Fibroblast of lung (primary cell): ENCODE results near the gene BLTP2. TPM values are rescaled to one million over a fixed set of nuclear protein-coding genes. Genes with fewer than 3 reads are reported as not detected.
A peak's percentile ranks its signal among the peaks of the same experiment; 100 is the strongest.

Experiments used
- DNase-seq, 2 donors: peaks; one replicate each; pipeline versions ENCODE4 v3.0.0 to v3.0.0-alpha.2; 2010; ENCODE audit warnings: low read depth in 2 of 2
- H2AFZ ChIP-seq: 2 replicates; pipeline ENCODE4 v1.5.1; 2012; ENCODE audit warnings: low read length, control low read depth, inconsistent platforms
- H3K27ac ChIP-seq: 2 replicates; pipeline ENCODE4 v1.5.1; 2011; ENCODE audit warnings: low read length, control low read depth; ENCODE audit not compliant: insufficient read depth
- H3K27me3 ChIP-seq: 2 replicates; pipeline ENCODE4 v1.5.1; 2011; ENCODE audit warnings: mild to moderate bottlenecking, low read length; ENCODE audit not compliant: control insufficient read depth, insufficient read depth
- H3K36me3 ChIP-seq: 2 replicates; pipeline ENCODE4 v1.5.1; 2011; ENCODE audit warnings: low read length; ENCODE audit not compliant: control insufficient read depth, insufficient read depth
- H3K4me1 ChIP-seq: 2 replicates; pipeline ENCODE4 v1.5.1; 2011; ENCODE audit warnings: low read length; ENCODE audit not compliant: control insufficient read depth, insufficient read depth; ENCODE audit errors: extremely low read depth
- H3K4me2 ChIP-seq: 2 replicates; pipeline ENCODE4 v1.5.1; 2011; ENCODE audit warnings: low read length, control low read depth; ENCODE audit not compliant: insufficient read depth; ENCODE audit errors: extremely low read depth
- H3K4me3 ChIP-seq, 4 experiments: fragments of 200-600 bp in 1 of 4; sonication (generic) in 1 of 4; replicated peaks in 1 of 4; 2 replicates each; pipeline ENCODE4 v1.5.1; 2011 to 2016; ENCODE audit warnings: low read length in 4 of 4, low read depth in 3 of 4, mild to moderate bottlenecking in 3 of 4, control low read depth in 2 of 4, inconsistent platforms in 1 of 4, mixed read lengths in 1 of 4; ENCODE audit not compliant: insufficient read depth in 1 of 4; ENCODE audit errors: control extremely low read depth in 1 of 4
- H3K79me2 ChIP-seq: 2 replicates; pipeline ENCODE4 v1.5.1; 2012; ENCODE audit warnings: mild to moderate bottlenecking, low read length, inconsistent platforms; ENCODE audit not compliant: control insufficient read depth, insufficient read depth
- H3K9ac ChIP-seq: 2 replicates; pipeline ENCODE4 v1.5.1; 2011; ENCODE audit warnings: mild to moderate bottlenecking, low read length, control low read depth; ENCODE audit not compliant: insufficient read depth
- H3K9me3 ChIP-seq: 2 replicates; pipeline ENCODE4 v1.5.1; 2012; ENCODE audit warnings: low read depth, low read length; ENCODE audit not compliant: control insufficient read depth, insufficient read depth
- H4K20me1 ChIP-seq: 2 replicates; pipeline ENCODE4 v1.5.1; 2011; ENCODE audit warnings: low read length; ENCODE audit not compliant: control insufficient read depth, insufficient read depth; ENCODE audit errors: extremely low read depth
- CTCF ChIP-seq, 2 donors: IDR thresholded peaks in 1 of 2; conservative IDR thresholded peaks in 1 of 2; 1 replicate in 1 of 2; 2 replicates in 1 of 2; pipeline ENCODE4 v1.5.1; 2011 to 2012; ENCODE audit warnings: low read length in 2 of 2, control low read depth in 1 of 2, inconsistent platforms in 1 of 2, low read depth in 1 of 2, mild to moderate bottlenecking in 1 of 2
- EZH2 ChIP-seq: IDR thresholded peaks from 2 replicates; pipeline ENCODE4 v1.5.1; 2012; ENCODE audit warnings: low read length, control low read depth, mild to moderate bottlenecking; ENCODE audit errors: missing control alignments
- polyA plus RNA-seq, 2 donors: library from polyadenylated mRNA; depleted of rRNA in 1 of 2; stranded (reverse) in 1 of 2; unstranded in 1 of 2; fragments of >200 nt; gene quantifications; 2 replicates each; pipeline ENCODE4 v1.2.1, GENCODE V29; 2011 to 2012; ENCODE audit warnings: missing spikeins in 1 of 2
- total RNA-seq: library from RNA; depleted of rRNA; stranded (reverse); fragments of >200 nt; gene quantifications from 2 replicates; pipeline ENCODE4 v1.2.1, GENCODE V29; 2014

Gene BLTP2
- total and polyA plus RNA-seq, 2 donors (not counting 1 experiment from before 2014, with no cell fraction given) = 74.9 to 160 TPM

- H3K4me1 ChIP-seq = peaks cover 6% of the 10 kb centered on the region
- H3K4me2 ChIP-seq = peak overlapping the region; percentile 11
- peak overlapping the region in 1 of 4 experiments; percentile 92 for H3K4me3 ChIP-seq
- no peaks in the 10 kb centered on the region for H4K20me1 ChIP-seq
- peaks cover 7% of the 10 kb centered on the region for H3K36me3 ChIP-seq
- no peaks in the 10 kb centered on the region for H3K9me3 ChIP-seq
- no peak for TF ChIP-seq CTCF (conservative IDR thresholded peaks at IDR 0.05 in 1 of 2, IDR thresholded peaks at IDR 0.05 in 1 of 2; ENCODE audit: low read depth in 1 of 2, low read length in 2 of 2)
- TF ChIP-seq EZH2 = no peak
- DNase-seq = no peak
- H3K27ac ChIP-seq = peak overlapping the region; percentile 54
- H3K27me3 ChIP-seq = no peaks in the 10 kb centered on the region
- peak overlapping the region; percentile 20 for H2AFZ ChIP-seq
- no peak overlapping the region for H3K9ac ChIP-seq
- H3K79me2 ChIP-seq = peaks cover 22% of the 10 kb centered on the region
Measured at GRCh38 chr17:28646039-28646754, 1.2 kb upstream of the BLTP2 start.

- DNase-seq = no peak
- no peaks in the 10 kb centered on the region for H3K9me3 ChIP-seq
- H3K9ac ChIP-seq = peak overlapping the region; percentile 79
- peak overlapping the region; percentile 83 for H3K27ac ChIP-seq
- H3K36me3 ChIP-seq = peaks cover 7% of the 10 kb centered on the region
- H3K4me2 ChIP-seq = peak overlapping the region; percentile 93
- H3K4me1 ChIP-seq = peaks cover 6% of the 10 kb centered on the region
- peak overlapping the region; percentile 59 to 92 (median 73) for H3K4me3 ChIP-seq
- H2AFZ ChIP-seq = peak overlapping the region; percentile 68
- no peak for TF ChIP-seq CTCF (conservative IDR thresholded peaks at IDR 0.05 in 1 of 2, IDR thresholded peaks at IDR 0.05 in 1 of 2; ENCODE audit: low read depth in 1 of 2, low read length in 2 of 2)
- TF ChIP-seq EZH2 = no peak
- no peaks in the 10 kb centered on the region for H4K20me1 ChIP-seq
- no peaks in the 10 kb centered on the region for H3K27me3 ChIP-seq
- peaks cover 22% of the 10 kb centered on the region for H3K79me2 ChIP-seq
Measured at GRCh38 chr17:28645576-28645939, 600 bp upstream of the BLTP2 start.

- Histone ChIP-seq H3K4me2 (peak overlapping the region; percentile 99), H2AFZ (peak overlapping the region; percentile 56), H4K20me1 (no peaks in the 10 kb centered on the region), H3K36me3 (peaks cover 10% of the 10 kb centered on the region), H3K9me3 (no peaks in the 10 kb centered on the region), H3K27ac (peak overlapping the region; percentile 35), H3K27me3 (no peaks in the 10 kb centered on the region), H3K9ac (peak overlapping the region; percentile 79), H3K79me2 (peaks cover 22% of the 10 kb centered on the region), H3K4me1 (peaks cover 6% of the 10 kb centered on the region), H3K4me3 (peak overlapping the region; percentile 86 to 97 (median 89))
- peak; percentile 53 to 55 for DNase-seq
- TF ChIP-seq CTCF (conservative IDR thresholded peaks at IDR 0.05 in 1 of 2, IDR thresholded peaks at IDR 0.05 in 1 of 2; ENCODE audit: low read depth in 1 of 2, low read length in 2 of 2) = peak; percentile 32 to 56
- no peak for TF ChIP-seq EZH2
Measured at GRCh38 chr17:28643983-28644786, 773 bp downstream of the BLTP2 start.
